HG03159 (cell line): Measurements from ENCODE around the gene ALG6.

Experiments
- ATAC-seq: cut with Tn5 transposase; IDR thresholded peaks from one replicate; pipeline ENCODE4 v1.9.1; 2021; ENCODE audit warnings: mild to moderate bottlenecking, moderate library complexity; ENCODE audit not compliant: unreplicated experiment

The ALG6 gene

DNA sequence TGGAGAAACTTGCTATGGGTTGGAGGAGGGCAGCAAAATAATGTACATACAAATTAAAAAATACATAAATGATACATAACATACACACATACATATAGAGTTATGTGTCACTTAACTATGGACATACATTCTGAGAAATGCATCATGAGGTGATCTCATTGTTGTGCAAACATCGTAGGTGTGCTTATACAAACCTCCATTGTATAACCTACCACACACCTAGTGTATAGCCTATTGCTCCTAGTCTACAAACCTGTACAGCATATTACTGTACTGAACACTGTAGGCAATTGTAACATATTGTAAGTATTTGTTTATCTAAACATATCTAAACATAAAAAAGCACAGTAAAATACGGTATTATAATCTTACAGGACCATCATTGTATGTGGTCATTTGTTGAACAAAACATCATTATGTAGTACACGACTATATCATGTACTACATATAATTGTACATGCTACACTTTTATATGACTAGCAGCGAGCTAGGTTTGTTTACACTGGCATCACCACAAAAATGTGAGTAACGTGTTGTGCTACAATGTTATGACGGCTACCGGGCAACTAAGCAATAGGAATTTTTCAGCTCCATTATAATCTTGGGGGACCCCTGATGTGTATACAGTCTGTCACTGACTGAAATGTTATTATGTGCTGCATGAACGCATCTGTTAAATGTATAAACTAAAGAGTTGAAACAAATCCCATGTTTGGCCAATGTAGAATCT is 120.1 kb downstream of the ALG6 start:
- no peak for ATAC-seq
